8988T (cell line): ENCODE measurements around the gene TOLLIP.

ENCODE experiments used
- DNase-seq: peaks from one replicate; pipeline ENCODE4 v3.0.0; 2011

Gene TOLLIP

DNA sequence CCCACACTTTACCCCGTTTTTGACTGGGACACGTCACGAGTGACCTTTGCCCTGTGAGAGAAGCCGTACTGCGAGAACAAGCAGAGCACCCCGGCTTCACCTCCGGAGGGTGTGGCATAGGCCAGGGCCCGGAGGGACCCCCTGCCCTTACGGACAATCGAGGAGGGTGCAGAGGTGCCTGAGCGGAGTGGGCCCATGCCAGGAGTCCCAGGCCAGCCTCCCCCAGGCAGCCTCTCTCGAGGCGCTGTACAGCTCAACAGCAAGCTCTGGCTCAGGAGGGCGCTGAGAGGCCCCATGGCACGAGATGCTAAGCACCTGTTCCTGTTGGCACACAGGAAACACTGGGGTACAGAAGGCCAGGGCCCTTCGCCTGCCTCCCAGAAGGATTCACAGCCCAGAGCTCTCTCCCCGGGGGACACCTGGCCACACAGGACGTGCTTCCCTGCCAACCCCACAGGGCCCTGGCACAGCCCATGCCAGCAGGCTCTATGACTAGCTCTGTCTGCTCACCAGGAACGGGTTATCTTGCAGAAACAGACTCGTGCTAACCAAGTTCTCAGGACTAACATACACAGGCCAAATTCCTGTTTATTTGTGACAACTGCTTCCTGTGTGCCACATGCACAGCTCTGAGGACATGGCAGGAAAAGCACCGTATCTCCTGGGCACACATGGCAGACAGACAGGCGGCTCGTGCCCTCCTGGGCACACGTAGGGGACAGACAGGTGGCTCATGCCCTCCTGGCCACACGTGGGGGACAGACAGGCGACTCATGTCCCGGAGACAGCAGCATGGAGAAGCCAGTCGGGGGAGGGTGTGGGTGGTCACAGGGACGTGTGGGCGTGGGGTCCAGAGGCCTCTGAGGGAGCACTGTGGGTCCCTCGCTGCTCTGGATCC lies 11.6 kb downstream of the TOLLIP start:
- no peak for DNase-seq

DNA sequence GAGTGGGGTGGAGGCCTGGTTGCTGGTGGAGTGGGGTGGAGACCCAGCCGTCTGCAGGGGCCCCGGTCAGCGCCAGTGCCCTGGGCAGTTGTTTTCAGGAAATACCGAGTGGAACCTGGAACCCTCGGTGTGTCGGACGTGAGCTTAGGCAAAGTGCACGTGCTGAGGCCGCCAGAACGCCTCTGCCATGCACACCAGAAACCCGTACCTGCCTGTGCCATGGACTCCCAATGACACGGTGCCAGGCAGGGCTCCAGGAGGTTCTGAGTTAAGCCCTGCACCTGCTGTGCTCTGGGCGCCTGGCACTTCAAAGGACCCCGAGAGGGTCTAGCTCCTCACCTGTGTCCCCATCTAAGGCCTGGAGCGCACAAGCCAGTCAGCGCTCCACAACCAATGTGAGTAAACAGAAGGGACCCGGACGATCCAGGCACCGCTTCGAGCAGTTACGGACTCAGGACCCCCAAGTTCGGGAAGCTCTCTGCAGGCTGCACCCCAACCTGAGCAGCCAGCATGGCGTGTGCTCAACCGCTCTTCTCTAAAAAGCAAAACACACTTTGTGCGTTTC lies 12.3 kb downstream of the TOLLIP start:
- DNase-seq, result no peak

GRCh38 chr11:1296287-1296686 lies 13.1 kb downstream of the TOLLIP start:
- no peak for DNase-seq

DNA sequence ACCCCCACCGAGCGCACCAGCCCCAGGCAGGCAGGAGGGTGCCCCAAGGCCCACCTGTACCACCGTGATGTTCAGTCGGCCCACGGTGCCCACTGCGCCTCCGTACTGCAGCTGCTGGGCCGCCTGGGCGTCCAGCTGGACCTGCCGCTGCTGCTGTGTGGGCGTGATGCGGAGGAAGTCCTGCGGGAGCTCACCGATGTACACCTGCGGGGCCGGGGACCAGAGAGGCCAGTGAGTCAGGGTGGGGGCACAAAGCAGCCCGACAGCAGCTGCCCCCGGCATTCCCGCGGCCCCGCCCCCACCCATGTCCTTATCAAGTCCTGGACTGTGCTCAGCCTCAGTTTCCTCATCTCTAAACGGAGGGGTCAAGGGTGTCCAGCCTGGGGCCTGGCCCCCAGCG lies 13.8 kb downstream of the TOLLIP start:
- DNase-seq, result no peak

DNA sequence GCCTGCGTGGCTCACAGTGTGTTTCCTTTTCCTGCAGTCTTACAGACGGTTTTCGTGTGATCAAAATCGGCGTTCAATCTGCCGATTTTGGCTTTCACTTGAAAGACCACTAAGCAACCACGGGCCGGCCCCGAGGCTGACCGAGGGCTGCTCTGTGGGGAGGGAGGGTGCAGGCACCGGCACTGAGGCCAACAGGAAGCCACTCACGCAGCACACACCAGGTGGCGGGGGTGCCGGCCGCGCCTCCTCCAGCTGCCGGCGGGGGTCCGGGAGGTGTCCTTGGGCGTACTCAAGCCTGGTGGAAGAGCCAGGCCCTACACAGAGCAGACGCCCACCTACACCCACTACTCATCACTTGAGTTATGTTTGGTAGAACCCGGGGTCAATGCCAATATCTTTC lies 14.3 kb downstream of the TOLLIP start:
- DNase-seq, result no peak

GRCh38 chr11:1293619-1294015 lies 15.8 kb downstream of the TOLLIP start:
- DNase-seq, result peak; percentile 89

- DNase-seq, result no peak
Measured at GRCh38 chr11:1292644-1293618, 16.5 kb downstream of the TOLLIP start.

GRCh38 chr11:1292018-1292643 lies 17.3 kb downstream of the TOLLIP start:
- DNase-seq, result no peak

GRCh38 chr11:1291295-1292017 lies 18.0 kb downstream of the TOLLIP start:
- no peak for DNase-seq

GRCh38 chr11:1290052-1291040 lies 19.1 kb downstream of the TOLLIP start:
- no peak for DNase-seq

DNA sequence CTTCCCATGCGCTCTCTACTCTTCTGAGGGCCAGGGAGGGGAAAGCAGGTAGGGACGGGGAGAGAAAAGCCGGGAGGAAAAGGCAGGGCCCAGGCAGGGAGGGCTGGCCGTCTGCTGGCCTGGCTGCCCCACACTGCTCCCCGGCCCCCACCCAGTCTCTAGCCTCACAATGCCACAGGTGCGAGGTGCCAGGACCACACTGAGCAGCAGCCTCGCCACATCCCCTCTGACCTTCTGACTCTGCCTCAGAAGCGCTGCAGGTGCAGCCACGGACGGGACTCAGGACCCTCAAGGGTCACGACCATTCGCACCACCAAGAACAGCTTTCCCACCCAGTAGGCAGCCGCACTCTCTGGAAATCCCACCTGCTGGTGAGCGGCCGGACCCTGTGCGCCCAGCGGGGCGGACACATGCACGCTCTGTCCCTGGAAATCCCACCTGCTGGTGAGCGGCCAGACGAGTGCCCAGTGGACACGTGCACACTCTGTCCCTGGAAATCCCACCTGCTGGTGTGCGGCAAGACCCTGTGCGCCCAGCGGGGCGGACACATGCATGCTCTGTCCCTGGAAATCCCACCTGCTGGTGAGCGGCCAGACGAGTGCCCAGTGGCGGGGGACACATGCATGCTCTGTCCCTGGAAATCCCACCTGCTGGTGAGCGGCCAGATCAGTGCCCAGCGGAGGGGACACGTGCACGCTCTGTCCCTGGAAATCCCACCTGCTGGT lies 20.1 kb downstream of the TOLLIP start:
- DNase-seq, result no peak

DNA sequence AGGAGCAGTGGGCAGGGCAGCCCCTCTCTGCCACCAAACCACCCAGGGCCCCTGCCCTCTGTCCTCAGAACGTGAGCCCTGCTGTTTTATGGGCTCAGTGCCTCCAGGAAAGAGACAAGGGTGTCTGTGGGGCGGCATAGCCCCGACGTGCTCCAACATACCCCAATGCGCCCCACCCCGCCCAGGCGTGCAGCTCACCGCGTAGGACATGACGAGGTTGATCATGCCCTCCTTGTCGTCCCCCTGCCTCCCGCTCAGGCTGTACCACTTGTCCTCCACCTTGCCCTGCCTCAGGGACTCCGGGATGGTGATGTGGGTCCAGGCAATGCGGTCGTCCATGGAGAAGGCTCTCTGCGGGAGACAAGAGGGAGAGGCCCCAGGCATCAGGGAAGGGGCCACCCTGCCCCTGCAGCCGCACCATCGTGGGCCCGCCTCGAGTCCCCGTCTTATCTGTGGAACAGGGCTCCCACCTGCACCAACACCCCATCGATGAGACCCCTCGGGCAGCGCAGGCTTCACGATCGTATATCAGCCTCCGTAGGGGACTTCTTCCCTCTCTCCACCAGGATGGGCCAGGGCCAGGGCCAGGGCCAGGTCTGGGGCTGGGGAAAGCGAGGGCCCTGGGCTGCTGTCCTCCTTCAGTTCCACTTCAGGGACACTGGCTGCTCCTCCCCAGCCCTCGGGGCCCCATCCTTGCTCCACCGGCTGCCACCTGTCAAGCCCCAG lies 20.8 kb downstream of the TOLLIP start:
- DNase-seq, result no peak

DNA sequence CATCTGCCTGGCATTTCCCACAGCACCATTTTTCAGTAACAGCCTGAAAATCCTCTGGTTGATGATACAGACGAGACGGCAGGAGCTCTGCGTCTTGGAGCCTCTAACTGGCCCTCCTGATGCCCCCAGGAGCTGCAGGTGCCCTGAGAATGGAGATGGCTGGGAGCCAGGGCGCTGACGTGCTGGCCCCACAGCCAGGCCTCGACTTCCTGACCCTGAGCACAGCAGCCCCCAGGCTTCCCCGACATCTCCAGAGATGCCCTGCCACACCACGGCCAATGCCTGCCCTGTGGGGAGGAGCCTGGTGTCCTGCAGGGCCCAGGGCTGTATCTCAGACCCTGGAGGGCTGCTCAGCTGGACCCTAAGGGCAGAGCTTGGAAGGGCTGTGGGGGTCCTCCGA lies 21.5 kb downstream of the TOLLIP start:
- DNase-seq, result no peak

- DNase-seq, result no peak
Measured at GRCh38 chr11:1285876-1286275, 23.6 kb downstream of the TOLLIP start.

DNA sequence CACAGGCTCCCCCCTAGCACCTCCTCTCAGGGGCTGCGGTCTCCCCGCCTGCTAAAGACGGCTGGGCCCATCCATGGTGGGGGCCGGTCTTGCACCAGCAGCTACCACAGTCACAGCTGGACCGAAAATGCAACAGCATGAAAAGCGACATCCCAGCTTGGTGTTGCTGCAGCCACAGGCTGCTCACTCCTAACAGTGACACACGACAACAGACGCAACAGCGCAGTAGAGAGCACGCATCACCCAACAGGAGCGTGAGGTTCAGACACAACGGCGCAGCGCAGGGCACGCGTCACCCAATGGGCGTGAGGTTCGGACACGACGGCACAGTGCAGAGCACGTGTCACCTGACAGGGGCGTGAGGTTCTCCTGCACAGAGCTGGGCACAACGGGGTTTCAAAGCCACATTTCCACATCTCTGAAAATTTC lies 24.1 kb downstream of the TOLLIP start:
- no peak for DNase-seq

- DNase-seq, result no peak
Measured at GRCh38 chr11:1283906-1284305, 25.5 kb downstream of the TOLLIP start.

- DNase-seq, result no peak
Measured at GRCh38 chr11:1283091-1283511, 26.3 kb downstream of the TOLLIP start.

DNA sequence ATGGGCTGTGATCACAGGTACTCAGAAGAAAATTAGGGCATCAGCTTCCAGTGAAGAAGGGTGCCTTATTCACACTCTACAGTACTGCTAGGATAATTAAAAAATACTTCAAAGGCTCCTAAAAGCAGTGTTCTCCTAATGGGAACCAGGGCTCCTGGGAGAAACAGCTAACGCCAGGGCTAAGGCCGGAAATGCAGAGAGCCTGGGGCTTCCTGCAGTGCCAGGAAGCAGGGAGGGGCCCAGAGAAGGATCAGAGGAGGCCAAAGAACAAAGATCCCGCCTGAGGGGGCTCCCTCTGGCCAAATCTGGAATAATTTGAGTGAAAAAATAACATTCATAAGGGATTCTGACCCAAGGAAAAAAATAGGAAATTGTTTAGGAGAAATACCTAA lies 27.5 kb downstream of the TOLLIP start:
- no peak for DNase-seq

DNA sequence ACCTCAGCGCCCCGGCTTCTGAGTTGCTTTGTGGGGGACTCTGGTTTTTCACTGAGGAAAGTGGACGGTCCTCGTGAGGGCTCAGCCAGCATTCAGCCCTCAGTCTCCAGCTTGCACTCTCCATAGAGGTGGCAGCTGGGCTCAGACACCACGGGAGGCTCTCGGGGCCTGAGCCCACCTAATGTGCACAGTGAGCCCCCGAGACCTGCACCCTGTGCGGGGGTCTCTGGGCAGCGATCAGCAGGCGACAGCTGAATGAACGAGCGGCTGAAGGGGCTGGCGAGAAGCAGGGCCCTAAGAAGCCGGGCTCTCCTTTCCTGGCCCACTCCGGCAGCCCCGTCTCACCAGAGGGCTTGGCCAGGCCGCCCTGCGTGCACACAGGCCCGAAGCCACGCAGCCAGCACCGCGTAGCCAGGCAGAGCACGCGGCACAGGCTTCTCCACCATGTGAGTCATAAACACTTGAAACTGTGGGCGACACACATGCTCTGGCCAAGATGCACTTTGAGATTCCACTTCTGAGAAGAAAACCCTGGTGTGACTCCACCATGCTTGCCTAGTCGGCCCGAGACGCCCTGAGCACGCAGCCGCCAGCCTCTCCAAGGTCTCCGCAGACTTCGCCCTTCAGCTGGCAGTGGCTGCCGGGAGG lies 28.0 kb downstream of the TOLLIP start:
- DNase-seq, result no peak
